ENCODE results near the gene C1orf105. TPM values are rescaled to one million over a fixed set of nuclear protein-coding genes. Genes with fewer than 3 reads are reported as not detected.
A peak's percentile ranks its signal among the peaks of the same experiment; 100 is the strongest.

The C1orf105 gene
- total and polyA plus RNA-seq, 4 donors = 0.16 TPM; not detected in 3

DNA sequence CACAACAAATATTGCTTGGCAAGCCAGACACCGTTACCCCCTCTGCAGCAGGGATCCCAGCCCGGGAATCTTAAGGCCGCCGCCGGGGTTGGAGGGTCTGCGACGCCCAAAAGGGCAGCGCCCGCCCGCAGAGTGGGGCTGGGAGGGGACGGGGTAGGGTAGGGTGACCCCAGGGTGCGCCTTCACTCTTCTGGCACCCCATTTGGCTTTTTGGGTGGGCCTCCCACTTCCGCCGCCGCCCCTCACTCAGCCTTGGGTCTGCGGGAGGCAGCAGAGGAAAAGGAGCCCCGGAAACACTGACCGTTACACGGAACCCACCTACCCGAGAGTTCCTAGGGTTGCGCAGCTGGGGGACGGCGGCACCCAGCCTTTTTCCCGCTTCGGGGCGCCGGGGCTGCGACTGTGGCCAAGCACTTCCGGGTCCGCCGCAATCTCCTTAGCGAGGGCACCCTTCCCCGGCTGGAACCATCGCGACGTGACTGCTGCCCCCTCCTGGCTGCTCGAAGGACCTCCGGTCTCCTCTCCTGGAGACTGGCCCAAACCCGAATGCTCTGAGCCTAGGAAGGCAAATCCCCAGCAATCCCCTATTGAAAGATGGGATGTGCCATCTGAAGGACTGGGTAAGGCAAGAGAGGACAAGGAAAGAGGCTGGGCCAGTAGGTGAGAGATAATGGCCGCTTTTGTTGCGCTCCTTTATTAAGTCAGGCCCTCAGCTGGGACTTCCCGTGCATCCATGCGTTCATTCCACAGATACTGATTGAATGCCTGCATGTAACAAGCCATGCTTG, 23.4 kb downstream of the C1orf105 start, which contains the start of gene PIGC:
Gene PIGC, minus strand, starts transcription at position 404 of the 788 bp plus-strand sequence. CDS start 1,447 bp downstream, outside the sequence.
- Histone ChIP-seq H3K4me3 (ENCODE audit: low read depth in 1 of 3, low read length in 3 of 3) (peak within 1 kb of the TSS; percentile 76 to 96 (median 84)), H3K4me1 (ENCODE audit: control insufficient read depth in 4 of 4, insufficient read depth in 4 of 4, low read length in 3 of 4) (peaks cover 0 to 7% (median 4%) of the 10 kb centered on the region in 4 donors)
- 5% methylated on average over 43 of the region's 43 CpGs for WGBS

DNA sequence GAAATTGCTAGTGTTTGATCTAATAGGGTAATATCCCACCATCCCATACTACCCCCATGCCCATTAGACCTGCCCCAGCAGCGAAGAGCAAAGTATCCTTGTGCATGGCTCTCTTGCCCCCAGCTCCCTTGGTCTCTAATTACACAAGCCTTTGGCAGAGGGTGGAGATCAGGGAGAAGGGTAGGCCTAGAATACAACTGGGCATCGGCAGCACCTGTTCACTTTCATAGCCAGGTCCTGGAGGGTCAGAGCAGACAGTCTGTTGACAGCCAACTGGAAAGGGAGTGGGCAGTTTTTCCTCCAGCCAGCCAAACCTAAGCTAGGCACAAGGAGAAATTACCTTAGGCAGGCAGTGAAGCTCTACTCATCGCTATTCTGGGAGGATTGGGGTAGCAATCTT, 26.1 kb downstream of the C1orf105 start:
- H3K4me1 ChIP-seq (ENCODE audit: control insufficient read depth in 4 of 4, insufficient read depth in 4 of 4, low read length in 3 of 4) = peaks cover 4 to 13% (median 9%) of the 10 kb centered on the region in 4 donors
- no peak for DNase-seq (ENCODE audit: low spot score)
- no peaks in the 10 kb centered on the region for H3K9me3 ChIP-seq (ENCODE audit: control insufficient read depth in 4 of 4, low read length in 3 of 4)
- H3K27me3 ChIP-seq (ENCODE audit: control insufficient read depth in 4 of 4, insufficient read depth in 4 of 4, low read length in 3 of 4) = no peaks in the 10 kb centered on the region
- no peak overlapping the region for H3K27ac ChIP-seq (ENCODE audit: low read depth in 1 of 2, low read length in 2 of 2)
- no peak overlapping the region for H3K4me3 ChIP-seq (ENCODE audit: low read depth in 1 of 3, low read length in 3 of 3)
- WGBS = 89% methylated on average over 3 of the region's 3 CpGs
- no peak overlapping the region for H3K9ac ChIP-seq (ENCODE audit: low read depth in 1 of 2, low read length in 2 of 2)
- H3K36me3 ChIP-seq (ENCODE audit: control insufficient read depth in 4 of 4, insufficient read depth in 3 of 4, low read depth in 1 of 4, low read length in 3 of 4) = no peaks in the 10 kb centered on the region
- TF ChIP-seq HNF4A (conservative IDR thresholded peaks at IDR 0.05) (no peak), FOXA1 (IDR thresholded peaks at IDR 0.05) (no peak), HNF4G (IDR thresholded peaks at IDR 0.05) (no peak), GABPA (IDR thresholded peaks at IDR 0.05 in 1 of 2, conservative IDR thresholded peaks at IDR 0.05 in 1 of 2) (no peak)
- TF ChIP-seq, protein P1, sequence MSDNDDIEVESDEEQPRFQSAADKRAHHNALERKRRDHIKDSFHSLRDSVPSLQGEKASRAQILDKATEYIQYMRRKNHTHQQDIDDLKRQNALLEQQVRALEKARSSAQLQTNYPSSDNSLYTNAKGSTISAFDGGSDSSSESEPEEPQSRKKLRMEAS (IDR thresholded peaks at IDR 0.05) = no peak

More for the DNA sequence above, 23.4 kb downstream of the C1orf105 start, which contains the start of gene PIGC:
- Histone ChIP-seq H3K9me3 (ENCODE audit: control insufficient read depth in 4 of 4, low read length in 3 of 4) (no peaks in the 10 kb centered on the region), H3K27me3 (ENCODE audit: control insufficient read depth in 4 of 4, insufficient read depth in 4 of 4, low read length in 3 of 4) (no peaks in the 10 kb centered on the region), H3K27ac (ENCODE audit: low read depth in 1 of 2, low read length in 2 of 2) (peak within 1 kb of the TSS; percentile 49 to 53), H3K9ac (ENCODE audit: low read depth in 1 of 2, low read length in 2 of 2) (peak within 1 kb of the TSS; percentile 72 to 81), H3K36me3 (ENCODE audit: control insufficient read depth in 4 of 4, insufficient read depth in 3 of 4, low read depth in 1 of 4, low read length in 3 of 4) (no peaks in the 10 kb centered on the region)
- peak; percentile 92 for DNase-seq (ENCODE audit: low spot score)
- TF ChIP-seq GABPA (IDR thresholded peaks at IDR 0.05 in 1 of 2, conservative IDR thresholded peaks at IDR 0.05 in 1 of 2) = peak; percentile 30 to 84
- TF ChIP-seq RAD21 (IDR thresholded peaks at IDR 0.05) = peak; percentile 82 to 89
- peak in 1 of 2 donors; percentile 43 for TF ChIP-seq RXRA (IDR thresholded peaks at IDR 0.05)
- TF ChIP-seq, protein P2, sequence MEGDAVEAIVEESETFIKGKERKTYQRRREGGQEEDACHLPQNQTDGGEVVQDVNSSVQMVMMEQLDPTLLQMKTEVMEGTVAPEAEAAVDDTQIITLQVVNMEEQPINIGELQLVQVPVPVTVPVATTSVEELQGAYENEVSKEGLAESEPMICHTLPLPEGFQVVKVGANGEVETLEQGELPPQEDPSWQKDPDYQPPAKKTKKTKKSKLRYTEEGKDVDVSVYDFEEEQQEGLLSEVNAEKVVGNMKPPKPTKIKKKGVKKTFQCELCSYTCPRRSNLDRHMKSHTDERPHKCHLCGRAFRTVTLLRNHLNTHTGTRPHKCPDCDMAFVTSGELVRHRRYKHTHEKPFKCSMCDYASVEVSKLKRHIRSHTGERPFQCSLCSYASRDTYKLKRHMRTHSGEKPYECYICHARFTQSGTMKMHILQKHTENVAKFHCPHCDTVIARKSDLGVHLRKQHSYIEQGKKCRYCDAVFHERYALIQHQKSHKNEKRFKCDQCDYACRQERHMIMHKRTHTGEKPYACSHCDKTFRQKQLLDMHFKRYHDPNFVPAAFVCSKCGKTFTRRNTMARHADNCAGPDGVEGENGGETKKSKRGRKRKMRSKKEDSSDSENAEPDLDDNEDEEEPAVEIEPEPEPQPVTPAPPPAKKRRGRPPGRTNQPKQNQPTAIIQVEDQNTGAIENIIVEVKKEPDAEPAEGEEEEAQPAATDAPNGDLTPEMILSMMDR (IDR thresholded peaks at IDR 0.05; ENCODE audit: low read depth, low read length, missing input control) = peak; percentile 85
- TF ChIP-seq YY1 (IDR thresholded peaks at IDR 0.05) = peak; percentile 76
- TF ChIP-seq HNF4A (conservative IDR thresholded peaks at IDR 0.05) = peak; percentile 2 to 23
- peak; percentile 41 for TF ChIP-seq TAF1 (conservative IDR thresholded peaks at IDR 0.05)
- TF ChIP-seq, protein P3, sequence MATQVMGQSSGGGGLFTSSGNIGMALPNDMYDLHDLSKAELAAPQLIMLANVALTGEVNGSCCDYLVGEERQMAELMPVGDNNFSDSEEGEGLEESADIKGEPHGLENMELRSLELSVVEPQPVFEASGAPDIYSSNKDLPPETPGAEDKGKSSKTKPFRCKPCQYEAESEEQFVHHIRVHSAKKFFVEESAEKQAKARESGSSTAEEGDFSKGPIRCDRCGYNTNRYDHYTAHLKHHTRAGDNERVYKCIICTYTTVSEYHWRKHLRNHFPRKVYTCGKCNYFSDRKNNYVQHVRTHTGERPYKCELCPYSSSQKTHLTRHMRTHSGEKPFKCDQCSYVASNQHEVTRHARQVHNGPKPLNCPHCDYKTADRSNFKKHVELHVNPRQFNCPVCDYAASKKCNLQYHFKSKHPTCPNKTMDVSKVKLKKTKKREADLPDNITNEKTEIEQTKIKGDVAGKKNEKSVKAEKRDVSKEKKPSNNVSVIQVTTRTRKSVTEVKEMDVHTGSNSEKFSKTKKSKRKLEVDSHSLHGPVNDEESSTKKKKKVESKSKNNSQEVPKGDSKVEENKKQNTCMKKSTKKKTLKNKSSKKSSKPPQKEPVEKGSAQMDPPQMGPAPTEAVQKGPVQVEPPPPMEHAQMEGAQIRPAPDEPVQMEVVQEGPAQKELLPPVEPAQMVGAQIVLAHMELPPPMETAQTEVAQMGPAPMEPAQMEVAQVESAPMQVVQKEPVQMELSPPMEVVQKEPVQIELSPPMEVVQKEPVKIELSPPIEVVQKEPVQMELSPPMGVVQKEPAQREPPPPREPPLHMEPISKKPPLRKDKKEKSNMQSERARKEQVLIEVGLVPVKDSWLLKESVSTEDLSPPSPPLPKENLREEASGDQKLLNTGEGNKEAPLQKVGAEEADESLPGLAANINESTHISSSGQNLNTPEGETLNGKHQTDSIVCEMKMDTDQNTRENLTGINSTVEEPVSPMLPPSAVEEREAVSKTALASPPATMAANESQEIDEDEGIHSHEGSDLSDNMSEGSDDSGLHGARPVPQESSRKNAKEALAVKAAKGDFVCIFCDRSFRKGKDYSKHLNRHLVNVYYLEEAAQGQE (IDR thresholded peaks at IDR 0.05) = no peak
- TF ChIP-seq FOXA1 (IDR thresholded peaks at IDR 0.05) = no peak
